ENCODE results near the gene DGKB. TPM values are rescaled to one million over a fixed set of nuclear protein-coding genes. Genes with fewer than 3 reads are reported as not detected.

The DGKB gene
- total and polyA plus RNA-seq, 2 of the 8 experiments (the other 6 are each of a cell fraction or from before 2014, with no cell fraction given): 1.9 to 2.6 TPM

DNA sequence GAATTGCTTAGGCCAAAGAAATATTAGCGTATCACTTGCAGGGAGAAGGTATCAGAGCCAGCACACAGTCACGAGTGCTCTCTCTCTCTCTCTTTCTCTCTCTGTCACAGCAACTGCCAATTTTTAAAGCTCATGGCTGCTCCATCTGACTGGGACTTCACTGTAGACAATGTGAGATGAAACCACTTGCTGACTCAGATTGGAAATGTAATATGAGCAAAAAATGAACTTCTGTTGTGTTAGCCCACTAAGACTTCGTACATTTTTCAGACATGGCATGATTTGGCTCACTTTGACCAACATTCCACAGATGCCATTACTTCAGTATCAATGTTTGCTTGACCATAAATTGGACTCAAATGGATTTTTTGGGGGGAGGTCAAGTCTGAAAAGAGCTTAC, 68.1 kb downstream of the DGKB start (continued):
- no peak for TF ChIP-seq EP300 (IDR thresholded peaks at IDR 0.05; ENCODE audit: borderline replicate concordance in 1 of 2, low read depth in 2 of 2, low read length in 2 of 2)
- TF ChIP-seq CTBP2 (IDR thresholded peaks at IDR 0.05; ENCODE audit: borderline replicate concordance, insufficient read depth, insufficient read length, low read length): no peak
- TF ChIP-seq FOSL1 (IDR thresholded peaks at IDR 0.05; ENCODE audit: insufficient read depth, low read depth, low read length): no peak
- no peak for TF ChIP-seq KDM4A (IDR thresholded peaks at IDR 0.05; ENCODE audit: low read depth, low read length, severe bottlenecking)
- TF ChIP-seq BRCA1 (IDR thresholded peaks at IDR 0.05; ENCODE audit: low read depth, low read length): no peak

Data from H1 (cell line).